ENCODE results near the gene CEP97. TPM values are rescaled to one million over a fixed set of nuclear protein-coding genes. Genes with fewer than 3 reads are reported as not detected.

Gene CEP97
- total RNA-seq, 2 donors from 2014 or later: 6.5 to 7.0 TPM

- Histone ChIP-seq H3K27ac (no peak overlapping the region), H3K27me3 (no peaks in the 10 kb centered on the region), H3K36me3 (no peaks in the 10 kb centered on the region), H3K4me1 (peaks cover 0 to 14% of the 10 kb centered on the region in 2 donors), H3K4me3 (no peak overlapping the region), H3K9me3 (no peaks in the 10 kb centered on the region)
- DNase-seq (ENCODE audit: low spot score): no peak
- TF ChIP-seq CTCF (IDR thresholded peaks at IDR 0.05): no peak
Measured at GRCh38 chr3:101720851-101721840, 3.3 kb upstream of the CEP97 start.

GRCh38 chr3:101722394-101723173 lies 1.8 kb upstream of the CEP97 start:
- Histone ChIP-seq H3K9me3 (no peaks in the 10 kb centered on the region), H3K27ac (no peak overlapping the region), H3K4me1 (peaks cover 0 to 14% of the 10 kb centered on the region in 2 donors), H3K27me3 (no peaks in the 10 kb centered on the region), H3K4me3 (no peak overlapping the region), H3K36me3 (no peaks in the 10 kb centered on the region)
- no peak for TF ChIP-seq CTCF (IDR thresholded peaks at IDR 0.05)
- DNase-seq (ENCODE audit: low spot score): no peak

GRCh38 chr3:101725194-101725889 lies 928 bp downstream of the CEP97 start:
- peak overlapping the region; percentile 60 to 72 for H3K4me3 ChIP-seq
- H3K36me3 ChIP-seq: no peaks in the 10 kb centered on the region
- peaks cover 0 to 14% of the 10 kb centered on the region in 2 donors for H3K4me1 ChIP-seq
- no peaks in the 10 kb centered on the region for H3K27me3 ChIP-seq
- H3K9me3 ChIP-seq: no peaks in the 10 kb centered on the region
- no peak for TF ChIP-seq CTCF (IDR thresholded peaks at IDR 0.05)
- DNase-seq (ENCODE audit: low spot score): no peak
- H3K27ac ChIP-seq: peak overlapping the region; percentile 72 to 78

- Histone ChIP-seq H3K9me3 (no peaks in the 10 kb centered on the region), H3K27me3 (no peaks in the 10 kb centered on the region), H3K27ac (no peak overlapping the region), H3K4me3 (peak overlapping the region; percentile 60 to 72), H3K4me1 (peaks cover 0 to 14% of the 10 kb centered on the region in 2 donors), H3K36me3 (no peaks in the 10 kb centered on the region)
- no peak for TF ChIP-seq CTCF (IDR thresholded peaks at IDR 0.05)
- no peak for DNase-seq (ENCODE audit: low spot score)
Measured at GRCh38 chr3:101725890-101726275, 1.5 kb downstream of the CEP97 start.

GRCh38 chr3:101729586-101729985 lies 5.2 kb downstream of the CEP97 start:
- TF ChIP-seq CTCF (IDR thresholded peaks at IDR 0.05): no peak
- H3K36me3 ChIP-seq: peaks cover 34% of the 10 kb centered on the region
- no peak for DNase-seq (ENCODE audit: low spot score)
- H3K4me1 ChIP-seq: peaks cover 0 to 8% of the 10 kb centered on the region in 2 donors
- no peaks in the 10 kb centered on the region for H3K27me3 ChIP-seq
- H3K9me3 ChIP-seq: no peaks in the 10 kb centered on the region
- no peak overlapping the region for H3K4me3 ChIP-seq
- no peak overlapping the region for H3K27ac ChIP-seq

Data from right atrium auricular region (tissue), 2 donors.